ENCODE data around the gene TRAF7.
A peak's percentile ranks its signal among the peaks of the same experiment; 100 is the strongest.
"Not testable (repeated sequence)": the region's sequence is repeated elsewhere in the genome, so short reads cannot be mapped to it uniquely, and the experiment has no call there.

The TRAF7 gene

GRCh38 chr16:2199621-2200139, 44.1 kb downstream of the TRAF7 start:
- DNase-seq (ENCODE audit: low read depth in 2 of 2), result no peak

DNA sequence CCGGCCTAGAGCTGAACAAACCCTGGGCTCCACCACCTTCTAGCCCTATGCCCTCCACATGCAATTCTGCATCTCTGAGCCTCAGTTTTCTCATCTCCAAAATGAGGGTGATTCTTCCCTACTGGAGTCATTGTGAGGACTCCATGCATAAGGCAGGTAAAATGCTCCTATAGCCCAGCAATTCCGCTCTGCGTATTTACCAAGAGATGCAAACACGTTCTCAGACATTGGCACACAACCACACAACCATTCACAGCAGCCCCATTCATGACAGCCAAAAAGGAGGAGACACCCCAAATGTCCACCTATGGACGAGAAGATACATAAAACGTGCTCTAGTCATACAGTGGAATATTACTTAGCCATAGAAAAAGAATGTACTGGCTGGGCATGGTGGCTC, 44.7 kb downstream of the TRAF7 start:
- DNase-seq (ENCODE audit: low read depth in 2 of 2), result no peak

DNA sequence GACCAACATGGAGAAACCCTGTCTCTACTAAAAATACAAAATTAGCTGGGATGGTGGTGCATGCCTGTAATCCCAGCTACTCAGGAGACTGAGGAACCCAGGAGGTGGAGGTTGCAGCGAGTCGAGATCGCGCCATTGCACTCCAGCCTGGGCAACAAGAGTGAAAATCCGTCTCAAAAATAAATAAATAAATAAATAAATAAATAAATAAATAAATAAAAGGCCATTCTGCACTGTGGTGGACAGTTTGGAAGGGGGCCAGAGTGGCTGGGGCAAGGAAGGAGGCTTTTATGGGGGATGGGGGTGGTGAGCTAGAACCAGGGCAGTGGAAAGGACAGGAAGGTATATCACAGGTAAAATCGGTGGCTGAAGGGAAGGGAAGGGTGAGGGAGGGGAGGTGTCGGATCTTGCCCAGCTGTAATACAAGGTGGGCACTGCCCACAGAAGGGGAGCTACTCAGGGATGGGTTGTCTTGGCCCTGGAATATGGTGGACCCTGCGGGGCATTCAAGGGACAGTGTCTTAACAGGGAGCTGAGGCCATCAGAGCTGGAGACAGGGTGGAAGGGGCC, 47.6 kb downstream of the TRAF7 start:
- DNase-seq (ENCODE audit: low read depth in 2 of 2), result not testable (repeated sequence)

DNA sequence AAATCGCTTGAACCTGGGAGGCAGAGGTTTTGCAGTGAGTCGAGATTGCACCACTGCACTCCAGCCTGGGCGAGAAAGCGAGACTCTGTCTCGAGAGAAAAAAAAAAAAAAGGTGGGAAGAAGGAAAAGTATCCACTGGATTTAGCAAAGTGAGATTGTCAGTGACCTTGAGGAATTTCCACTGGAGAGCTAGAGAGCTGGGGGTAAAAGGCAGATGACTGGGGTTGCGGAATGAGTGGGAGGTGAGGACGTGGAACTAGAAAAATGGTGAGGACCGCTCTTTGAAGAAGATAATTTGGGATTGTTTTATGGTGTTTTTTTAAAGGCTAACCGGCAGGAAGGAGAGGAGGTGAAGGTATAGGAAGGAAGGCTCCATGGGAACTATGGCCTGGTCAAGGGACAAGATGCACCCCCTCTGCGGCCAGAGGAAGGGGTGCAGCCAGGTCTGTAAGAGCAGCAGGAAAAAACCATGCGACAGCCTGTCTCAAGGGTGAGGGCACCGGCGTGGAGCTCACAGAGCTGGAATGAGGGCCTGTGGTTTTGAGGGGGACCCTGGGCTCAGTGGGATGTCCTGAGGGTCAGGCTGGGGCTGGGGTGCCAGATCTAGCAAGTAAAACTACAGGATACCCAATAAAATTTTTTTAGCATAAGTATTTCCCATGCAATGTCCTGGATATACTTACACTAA, 49.0 kb downstream of the TRAF7 start:
- DNase-seq (ENCODE audit: low read depth in 2 of 2), result no peak

GRCh38 chr16:2205104-2205966, 49.8 kb downstream of the TRAF7 start, which contains the start of gene MLST8:
Gene MLST8 (plus strand): TSS chr16:2205454. CDS start chr16:2206086, 632 bp downstream.
- peak; percentile 89 to 91 for DNase-seq (ENCODE audit: low read depth in 2 of 2)

DNA sequence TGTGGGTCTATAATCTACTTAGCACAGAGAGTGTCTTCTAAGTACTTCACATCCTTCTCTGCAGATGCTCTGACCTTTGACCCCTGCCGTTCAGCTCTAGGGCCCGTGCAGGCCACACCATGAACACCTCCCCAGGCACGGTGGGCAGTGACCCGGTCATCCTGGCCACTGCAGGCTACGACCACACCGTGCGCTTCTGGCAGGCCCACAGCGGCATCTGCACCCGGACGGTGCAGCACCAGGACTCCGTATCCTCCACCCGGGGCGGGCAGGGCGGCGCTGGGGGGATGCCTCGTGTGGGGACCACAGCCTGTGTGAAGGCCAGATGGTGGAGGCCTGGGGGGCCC, 50.4 kb downstream of the TRAF7 start:
- no peak for DNase-seq (ENCODE audit: low read depth in 2 of 2)

DNA sequence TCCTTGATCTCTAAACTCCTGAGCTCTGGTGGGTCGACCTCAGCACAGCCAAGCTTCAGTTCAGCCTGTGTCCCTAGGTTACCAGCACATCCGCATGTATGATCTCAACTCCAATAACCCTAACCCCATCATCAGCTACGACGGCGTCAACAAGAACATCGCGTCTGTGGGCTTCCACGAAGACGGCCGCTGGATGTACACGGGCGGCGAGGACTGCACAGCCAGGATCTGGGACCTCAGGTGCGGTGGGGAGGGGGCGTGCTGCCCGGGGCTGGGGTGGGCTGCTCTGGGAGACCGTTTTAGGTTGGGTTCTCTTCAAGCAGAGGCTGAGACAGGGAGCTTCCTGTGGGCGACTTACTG, 50.8 kb downstream of the TRAF7 start:
- DNase-seq (ENCODE audit: low read depth in 2 of 2), result no peak

DNA sequence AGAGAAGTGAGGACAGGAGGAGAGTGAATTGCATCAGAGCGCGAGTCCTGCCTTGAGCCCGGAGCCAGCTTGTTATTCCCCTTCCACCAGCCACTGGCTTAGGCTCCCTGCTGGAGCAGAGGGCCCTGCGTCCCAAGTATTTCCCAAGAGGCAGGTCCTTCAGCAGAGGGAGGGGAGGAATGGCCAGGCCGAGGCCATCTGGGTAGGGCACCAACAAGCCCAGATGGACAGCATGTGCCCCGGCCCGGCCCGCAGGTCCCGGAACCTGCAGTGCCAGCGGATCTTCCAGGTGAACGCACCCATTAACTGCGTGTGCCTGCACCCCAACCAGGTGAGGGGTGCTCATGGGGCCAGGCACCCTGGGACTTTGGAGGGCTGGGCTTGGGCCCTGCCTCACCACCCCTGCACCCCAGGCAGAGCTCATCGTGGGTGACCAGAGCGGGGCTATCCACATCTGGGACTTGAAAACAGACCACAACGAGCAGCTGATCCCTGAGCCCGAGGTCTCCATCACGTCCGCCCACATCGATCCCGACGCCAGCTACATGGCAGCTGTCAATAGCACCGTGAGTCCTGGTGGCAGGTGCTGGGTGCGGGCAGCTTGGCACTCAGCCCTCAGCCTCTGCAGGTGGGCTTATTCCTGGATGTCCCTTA, 51.3 kb downstream of the TRAF7 start:
- DNase-seq (ENCODE audit: low read depth in 2 of 2), result no peak

DNA sequence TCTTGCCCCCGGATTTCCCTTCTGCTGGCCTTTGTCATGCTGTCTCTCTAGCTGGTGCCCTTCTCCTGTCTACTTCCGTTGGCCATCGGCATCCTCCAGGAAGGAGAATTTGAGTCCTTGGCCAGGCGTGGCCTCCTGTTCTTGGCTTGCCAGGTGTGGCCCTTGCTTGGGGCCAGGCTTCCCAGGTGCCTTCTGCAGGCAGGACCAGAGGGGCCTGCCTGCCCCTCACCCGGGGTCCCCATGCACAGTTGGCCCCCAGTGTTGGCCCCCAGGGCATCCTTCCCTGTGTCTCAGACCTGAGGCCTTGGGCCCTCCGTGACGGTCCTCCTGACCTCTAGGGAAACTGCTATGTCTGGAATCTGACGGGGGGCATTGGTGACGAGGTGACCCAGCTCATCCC, 52.3 kb downstream of the TRAF7 start:
- no peak for DNase-seq (ENCODE audit: low read depth in 2 of 2)

GRCh38 chr16:2208308-2208707, 52.7 kb downstream of the TRAF7 start:
- no peak for DNase-seq (ENCODE audit: low read depth in 2 of 2)

- DNase-seq (ENCODE audit: low read depth in 2 of 2), result no peak
Measured at GRCh38 chr16:2208772-2209171, 53.2 kb downstream of the TRAF7 start.

GRCh38 chr16:2209258-2210008, 53.9 kb downstream of the TRAF7 start:
- DNase-seq (ENCODE audit: low read depth in 2 of 2), result no peak

DNA sequence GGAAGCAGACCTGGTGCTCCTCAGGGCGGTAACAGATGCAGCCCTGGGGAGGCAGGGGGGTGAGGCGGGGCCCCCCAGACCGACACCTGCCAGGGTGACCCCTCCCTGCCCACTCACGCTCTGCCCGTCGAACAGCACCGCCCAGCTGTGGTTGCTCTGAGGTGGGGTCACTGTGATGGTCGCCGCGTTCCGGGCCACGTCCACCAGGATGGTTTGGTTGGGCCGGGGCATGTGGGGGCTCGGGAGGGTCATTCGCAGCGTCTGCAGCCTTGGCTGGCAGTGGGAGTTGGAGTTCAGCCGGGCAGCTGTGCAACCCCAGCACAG, 54.4 kb downstream of the TRAF7 start:
- DNase-seq (ENCODE audit: low read depth in 2 of 2), result no peak

GRCh38 chr16:2210386-2211365, 55.1 kb downstream of the TRAF7 start, which contains the start of gene BRICD5:
Gene BRICD5 (minus strand): TSS chr16:2210863. CDS start chr16:2210833, 30 bp downstream.
- no peak for DNase-seq (ENCODE audit: low read depth in 2 of 2)

DNA sequence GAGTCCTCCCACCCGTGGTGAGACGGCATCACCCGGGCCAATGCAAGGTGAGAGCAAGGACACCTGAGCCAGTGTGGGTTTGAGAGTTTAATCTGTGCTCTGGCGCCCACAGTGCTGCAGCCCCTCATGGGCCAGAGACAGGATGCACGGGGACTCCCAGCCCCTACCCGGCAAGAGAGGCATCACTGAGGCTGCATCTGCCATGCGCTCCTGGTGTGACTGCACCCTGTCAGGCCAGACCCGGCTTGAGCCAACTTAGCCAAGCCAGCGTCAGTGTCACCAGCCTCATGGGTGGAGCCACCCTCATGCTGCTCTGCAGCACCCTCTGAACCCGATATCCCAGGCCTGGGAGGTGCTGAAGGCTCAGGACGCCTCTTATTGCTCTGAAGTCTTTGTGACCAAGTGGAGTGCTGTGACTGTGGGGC, 56.4 kb downstream of the TRAF7 start:
- DNase-seq (ENCODE audit: low read depth in 2 of 2), result no peak

GRCh38 chr16:2212362-2213324, 57.1 kb downstream of the TRAF7 start:
- DNase-seq (ENCODE audit: low read depth in 2 of 2), result no peak

GRCh38 chr16:2213817-2214718, 58.5 kb downstream of the TRAF7 start:
- no peak for DNase-seq (ENCODE audit: low read depth in 2 of 2)

DNA sequence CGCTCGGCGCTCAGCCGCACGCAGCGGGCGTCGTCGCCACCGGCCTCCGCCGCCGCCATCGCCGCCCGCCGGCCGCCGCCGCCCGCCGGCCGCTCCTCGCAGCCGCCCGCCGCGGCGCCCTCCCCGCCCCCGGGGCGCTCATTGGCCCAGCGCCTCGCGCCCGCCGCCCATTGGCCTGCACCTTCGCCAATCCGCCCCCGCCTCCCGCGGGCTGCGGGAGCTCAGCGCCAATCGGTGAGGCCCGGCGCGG, 59.1 kb downstream of the TRAF7 start, which contains the start of gene PGP:
TSS of gene PGP (minus strand) at position 122 of the 250 bp plus-strand sequence. CDS start at position 59, 63 bp downstream.
- DNase-seq (ENCODE audit: low read depth in 2 of 2), result no peak
